ENCODE results near the gene TWSG1.

DNA sequence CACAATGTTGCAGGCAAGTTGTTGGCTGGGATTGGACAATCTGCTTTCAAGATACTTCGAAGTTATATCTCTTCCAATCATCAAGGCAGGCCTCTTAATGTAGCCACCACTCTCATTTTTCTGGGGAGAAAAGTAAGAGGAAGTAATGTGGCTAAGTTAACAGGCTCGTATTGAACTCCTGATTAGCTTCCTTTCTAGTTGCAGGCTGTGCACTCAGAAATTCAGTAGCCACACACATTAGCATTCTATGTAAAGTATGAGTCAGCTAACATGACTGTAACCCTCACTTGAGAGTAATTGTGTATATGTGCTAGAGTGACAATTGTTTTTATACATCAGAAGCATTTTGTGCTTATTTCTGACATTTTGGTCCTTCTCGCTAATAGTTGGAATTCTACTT, 3.3 kb downstream of the TWSG1 start:
- TF ChIP-seq, protein P1, sequence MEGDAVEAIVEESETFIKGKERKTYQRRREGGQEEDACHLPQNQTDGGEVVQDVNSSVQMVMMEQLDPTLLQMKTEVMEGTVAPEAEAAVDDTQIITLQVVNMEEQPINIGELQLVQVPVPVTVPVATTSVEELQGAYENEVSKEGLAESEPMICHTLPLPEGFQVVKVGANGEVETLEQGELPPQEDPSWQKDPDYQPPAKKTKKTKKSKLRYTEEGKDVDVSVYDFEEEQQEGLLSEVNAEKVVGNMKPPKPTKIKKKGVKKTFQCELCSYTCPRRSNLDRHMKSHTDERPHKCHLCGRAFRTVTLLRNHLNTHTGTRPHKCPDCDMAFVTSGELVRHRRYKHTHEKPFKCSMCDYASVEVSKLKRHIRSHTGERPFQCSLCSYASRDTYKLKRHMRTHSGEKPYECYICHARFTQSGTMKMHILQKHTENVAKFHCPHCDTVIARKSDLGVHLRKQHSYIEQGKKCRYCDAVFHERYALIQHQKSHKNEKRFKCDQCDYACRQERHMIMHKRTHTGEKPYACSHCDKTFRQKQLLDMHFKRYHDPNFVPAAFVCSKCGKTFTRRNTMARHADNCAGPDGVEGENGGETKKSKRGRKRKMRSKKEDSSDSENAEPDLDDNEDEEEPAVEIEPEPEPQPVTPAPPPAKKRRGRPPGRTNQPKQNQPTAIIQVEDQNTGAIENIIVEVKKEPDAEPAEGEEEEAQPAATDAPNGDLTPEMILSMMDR (IDR thresholded peaks at IDR 0.05) = no peak
- TF ChIP-seq POLR2AphosphoS5 (IDR thresholded peaks at IDR 0.05) = no peak
- TF ChIP-seq POLR2A (IDR thresholded peaks at IDR 0.05) = no peak
